Left lobe of liver (tissue), 2 donors: ENCODE data around the gene CCDC148. TPM values are rescaled to one million over a fixed set of nuclear protein-coding genes. Genes with fewer than 3 reads are reported as not detected.
A peak's percentile ranks its signal among the peaks of the same experiment; 100 is the strongest.

ENCODE experiments used
- ATAC-seq: fragments of 200-7000 bp; cut with Tn5 transposase; one replicate; pipeline ENCODE4 v1.9.1; 2020; ENCODE audit warnings: mild to moderate bottlenecking, moderate library complexity
- DNase-seq: peaks from one replicate; pipeline ENCODE4 v3.0.0-alpha.2; 2020; ENCODE audit warnings: low spot score
- total RNA-seq: library from RNA; stranded (reverse); gene quantifications from one replicate; pipeline ENCODE4 v1.2.1, GENCODE V29; 2021
- donor health status: DM: no; HTN: no; CAD: no; lungs with moderate emphysema.
- donor health status: DM: no; HTN: yes; CAD: no.

CCDC148 gene
- total RNA-seq, 1 donor from 2014 or later = 0.18 TPM

DNA sequence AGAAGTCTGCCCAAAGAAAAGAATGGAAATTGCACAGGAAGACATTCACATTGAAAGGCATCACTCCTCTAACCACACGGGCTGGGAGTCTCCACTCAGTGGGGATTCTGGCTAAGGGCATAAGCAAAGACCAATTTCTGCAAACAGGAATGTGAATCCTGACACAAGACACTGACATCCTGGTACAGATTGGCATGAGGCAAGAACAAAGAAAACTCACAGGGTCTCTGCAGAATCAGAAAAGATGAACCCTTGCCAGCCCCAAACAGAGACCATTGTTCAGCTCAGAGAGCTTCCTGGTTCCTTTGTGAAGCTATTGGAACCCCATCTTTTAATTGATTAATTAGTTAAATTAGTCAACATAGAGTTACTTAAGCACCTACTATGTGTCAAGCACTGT is 272.6 kb downstream of the CCDC148 start:
- no peak for DNase-seq
- ATAC-seq = no peak

DNA sequence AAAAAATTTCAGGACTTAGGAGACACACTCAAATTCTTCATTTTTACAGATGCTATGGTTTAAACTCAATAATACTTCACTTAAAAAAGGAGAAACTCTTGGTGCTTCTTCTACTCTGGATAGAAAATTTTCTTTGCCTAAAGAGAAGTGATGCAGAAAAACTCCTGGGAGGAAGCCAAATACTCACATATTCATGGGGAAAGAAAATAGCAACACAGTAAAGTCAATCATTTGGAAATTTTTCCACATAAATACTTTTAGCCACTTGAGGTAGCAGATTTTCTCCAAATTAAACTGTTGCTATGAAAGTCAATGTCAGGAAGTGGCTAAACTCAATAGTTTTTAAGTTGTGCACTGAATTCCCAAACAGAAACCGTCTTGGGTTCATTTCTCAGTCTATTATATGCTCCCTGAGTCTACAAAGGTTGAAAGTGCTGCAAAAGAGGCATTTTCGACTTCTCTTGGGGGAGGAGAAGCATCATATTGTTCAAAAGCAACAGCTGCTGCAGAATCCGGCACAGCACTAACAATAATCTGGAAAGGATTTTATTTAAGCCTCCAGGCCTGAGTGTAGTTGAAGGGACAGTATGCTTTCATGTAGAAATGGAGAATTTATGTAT is 273.8 kb downstream of the CCDC148 start:
- DNase-seq (no peak), ATAC-seq (no peak)

DNA sequence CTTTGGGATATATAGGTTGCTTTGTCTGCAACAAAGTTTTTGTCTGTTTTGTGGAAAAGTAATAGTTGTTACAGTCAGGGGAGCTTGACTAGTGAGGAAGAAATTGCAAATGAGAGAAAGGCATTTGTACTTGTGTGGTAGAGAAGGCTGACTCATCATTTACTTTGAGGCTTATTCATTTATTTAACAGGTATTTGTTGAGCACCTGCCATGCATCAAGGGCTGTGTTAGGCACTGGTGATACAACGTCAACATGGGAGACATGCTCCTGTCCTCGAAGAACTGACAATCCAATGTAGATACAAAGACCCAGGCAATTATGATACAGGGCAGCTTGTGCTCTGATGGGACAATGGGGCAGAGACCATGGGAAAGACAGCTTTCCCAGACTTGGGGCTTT is 275.4 kb downstream of the CCDC148 start:
- DNase-seq (no peak), ATAC-seq (no peak)

DNA sequence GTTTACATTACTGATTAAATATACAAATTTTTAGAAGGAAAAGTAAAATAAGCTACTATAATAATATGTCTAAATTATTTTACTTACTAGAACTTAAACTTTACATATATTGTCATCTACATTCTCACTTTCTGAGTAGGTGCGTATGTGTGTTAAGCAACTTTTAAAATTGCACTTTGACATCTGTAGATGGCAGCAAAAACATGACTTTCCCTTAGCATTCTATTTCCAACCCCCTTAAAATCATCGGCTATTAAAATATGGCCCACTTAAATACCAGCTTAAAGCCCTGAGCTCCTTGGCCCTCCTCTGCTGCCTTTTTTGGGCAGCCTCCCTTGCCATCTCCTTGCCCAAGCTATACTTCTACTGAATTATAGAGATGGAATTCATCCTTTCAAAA is 276.9 kb downstream of the CCDC148 start:
- ATAC-seq = peak; percentile 81
- no peak for DNase-seq

DNA sequence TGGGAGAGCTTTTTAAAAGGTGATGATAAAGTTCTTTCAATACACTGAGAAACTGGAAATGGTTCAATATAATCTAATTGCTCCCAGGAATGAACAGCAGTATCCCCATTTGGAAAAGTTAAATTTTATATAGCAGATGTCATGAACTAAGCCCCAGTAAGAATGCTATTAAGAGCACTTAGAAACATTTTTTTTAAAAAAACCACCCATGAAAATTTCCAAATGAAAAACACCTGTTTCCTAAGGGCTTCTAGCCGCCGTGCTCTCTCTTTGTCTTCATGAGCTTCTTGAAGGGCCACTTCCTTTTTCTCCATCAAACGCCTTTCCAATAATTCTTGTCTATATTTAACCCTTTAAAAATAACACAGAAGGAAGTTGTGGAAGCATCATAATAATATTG is 277.9 kb downstream of the CCDC148 start:
- ATAC-seq = no peak
- no peak for DNase-seq

DNA sequence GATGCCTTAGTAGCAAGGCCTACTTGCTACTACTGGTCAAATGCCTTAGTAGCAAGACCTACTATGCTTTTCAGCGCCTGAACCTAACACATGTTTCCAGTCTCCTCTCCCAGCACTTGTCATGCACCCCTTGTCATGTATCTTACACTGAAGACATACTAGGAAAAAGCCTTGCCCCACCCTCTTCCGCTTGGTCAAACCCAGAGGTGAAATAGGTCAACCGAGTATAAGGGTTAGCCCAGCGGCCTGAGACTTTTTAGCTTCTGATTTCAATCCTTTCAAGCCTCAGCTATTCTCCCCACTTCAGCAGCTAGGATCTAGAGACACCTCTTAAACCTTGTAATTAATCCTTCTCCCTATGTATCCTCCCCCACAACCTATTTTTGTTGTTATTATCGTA is 281.6 kb downstream of the CCDC148 start:
- DNase-seq (no peak), ATAC-seq (no peak)

DNA sequence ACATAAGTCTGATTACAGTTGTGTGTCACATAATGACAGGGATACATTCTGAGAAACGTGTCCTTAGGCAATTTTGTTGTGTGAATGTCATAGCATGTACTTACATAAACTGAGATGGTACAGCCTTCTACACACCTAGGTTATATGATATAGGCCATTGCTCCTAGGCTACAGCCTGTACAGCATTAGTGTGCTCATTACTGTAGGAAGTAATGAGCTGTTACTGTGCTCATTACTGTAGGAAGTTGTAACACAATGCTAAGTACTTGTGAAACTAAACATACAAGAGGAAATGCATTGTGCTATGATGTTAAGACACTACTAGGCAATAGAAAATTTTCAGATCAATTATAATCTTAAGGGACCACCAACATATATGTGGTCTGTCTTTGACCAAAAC is 282.1 kb downstream of the CCDC148 start:
- no peak for DNase-seq
- no peak for ATAC-seq

DNA sequence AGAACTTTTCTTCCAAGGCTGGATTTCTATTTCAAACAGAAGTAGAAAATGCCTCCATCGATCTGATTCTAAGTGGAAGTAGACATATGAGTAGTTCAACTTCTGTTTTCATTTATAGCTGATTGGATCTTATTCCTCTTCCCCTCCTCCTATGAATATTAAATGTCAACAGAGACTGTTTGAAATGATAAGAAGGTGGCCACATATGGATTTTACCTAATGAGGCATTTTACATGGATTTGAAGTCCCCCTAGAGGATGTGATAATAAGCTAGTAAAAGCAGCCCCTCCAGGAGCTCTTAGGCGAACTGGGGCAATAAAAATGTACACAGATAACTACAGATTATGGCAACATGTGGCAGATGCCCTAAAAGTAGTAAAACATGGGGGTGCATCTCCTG is 283.8 kb downstream of the CCDC148 start:
- no peak for ATAC-seq

DNA sequence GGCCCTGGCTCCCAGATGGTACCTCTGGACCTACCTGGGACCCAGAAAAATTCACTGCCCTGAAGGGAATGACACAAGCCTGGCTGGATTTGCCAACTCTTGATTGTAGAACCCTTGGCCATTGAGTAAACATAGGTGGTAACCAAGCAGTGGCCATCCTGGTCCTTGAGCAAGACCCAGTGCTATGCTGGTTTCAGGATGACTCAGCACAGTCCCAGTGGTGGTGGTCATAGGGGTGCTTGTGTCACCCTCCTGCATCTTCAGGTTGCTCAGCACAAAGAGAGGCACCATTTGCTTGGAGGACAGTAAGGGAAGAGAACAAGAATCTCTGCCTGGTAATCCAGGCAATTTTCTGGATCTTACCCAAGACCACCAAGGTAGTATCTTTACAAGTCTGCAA is 302.0 kb downstream of the CCDC148 start:
- ATAC-seq (no peak), DNase-seq (no peak)

More for the DNA sequence above, 283.8 kb downstream of the CCDC148 start:
- no peak for DNase-seq

DNA sequence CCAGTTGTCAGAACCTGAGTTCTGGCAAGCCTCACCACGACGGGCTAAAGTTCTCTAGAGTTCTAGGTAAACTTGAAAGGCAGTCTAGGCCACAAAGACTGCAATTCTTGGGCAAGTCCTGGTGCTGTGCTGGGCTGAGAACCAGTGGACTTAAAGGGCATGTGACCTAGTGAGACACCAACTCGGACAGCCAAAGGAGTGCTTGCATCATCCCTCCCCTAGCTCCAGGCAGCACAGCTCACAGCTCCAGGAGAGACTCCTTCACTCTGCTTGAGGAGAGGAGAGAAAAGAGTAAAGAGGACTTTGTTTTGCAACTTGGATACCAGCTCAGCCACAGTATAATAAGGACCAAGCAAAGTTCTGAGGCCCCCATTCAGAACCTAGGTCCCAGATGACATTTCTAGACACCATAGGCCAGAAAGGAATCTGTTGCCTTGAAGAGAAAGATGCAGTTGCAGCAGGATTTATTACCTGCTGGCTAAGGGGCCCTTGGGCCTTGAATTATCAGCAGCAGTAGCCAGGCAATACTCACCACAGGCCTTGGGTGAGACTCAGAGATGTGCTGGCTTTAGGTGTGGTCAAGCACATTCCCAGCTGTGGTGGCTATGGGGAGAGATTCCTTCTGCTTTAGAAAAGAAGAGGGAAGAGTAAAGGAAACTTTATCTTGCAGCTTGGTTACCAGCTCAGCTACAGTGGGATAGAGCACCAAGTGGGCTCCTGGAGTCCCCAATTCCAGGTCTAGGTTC is 303.1 kb downstream of the CCDC148 start:
- ATAC-seq = no peak

DNA sequence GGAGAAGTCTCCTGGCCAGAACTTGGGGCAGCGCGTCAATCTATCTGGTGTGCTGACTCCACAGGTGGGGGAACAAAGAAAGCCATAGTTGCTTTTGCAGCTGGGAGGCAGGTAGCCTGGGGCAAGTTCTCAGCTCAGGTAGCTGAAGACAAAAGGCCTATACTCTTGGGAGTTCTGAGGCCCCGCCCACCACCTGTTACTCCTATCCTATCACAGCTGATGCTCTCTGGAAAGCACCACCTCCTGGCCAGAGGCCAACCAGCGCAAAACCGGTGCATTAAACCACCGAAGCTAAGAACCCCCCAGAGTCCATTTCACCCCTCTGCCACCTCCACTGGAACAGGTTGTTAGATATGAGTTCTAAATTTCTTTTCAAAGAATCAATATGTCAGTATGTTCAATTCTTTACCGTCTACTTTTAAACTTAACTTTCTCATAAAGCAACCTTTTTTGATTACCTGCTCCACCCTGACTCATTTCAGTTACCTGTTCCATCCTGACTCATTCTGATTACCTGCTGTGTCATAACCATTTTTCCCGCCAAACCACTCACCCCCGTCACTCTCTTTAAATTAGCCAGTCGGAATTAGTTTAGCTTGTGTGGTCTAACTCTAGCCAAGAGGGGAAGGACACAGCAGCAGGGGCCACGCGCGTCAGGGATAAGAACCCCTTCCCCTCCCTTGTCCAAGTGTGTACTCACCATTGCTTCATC is 311.5 kb downstream of the CCDC148 start:
- ATAC-seq (no peak), DNase-seq (no peak)

More for the DNA sequence above, 303.1 kb downstream of the CCDC148 start:
- DNase-seq = no peak

DNA sequence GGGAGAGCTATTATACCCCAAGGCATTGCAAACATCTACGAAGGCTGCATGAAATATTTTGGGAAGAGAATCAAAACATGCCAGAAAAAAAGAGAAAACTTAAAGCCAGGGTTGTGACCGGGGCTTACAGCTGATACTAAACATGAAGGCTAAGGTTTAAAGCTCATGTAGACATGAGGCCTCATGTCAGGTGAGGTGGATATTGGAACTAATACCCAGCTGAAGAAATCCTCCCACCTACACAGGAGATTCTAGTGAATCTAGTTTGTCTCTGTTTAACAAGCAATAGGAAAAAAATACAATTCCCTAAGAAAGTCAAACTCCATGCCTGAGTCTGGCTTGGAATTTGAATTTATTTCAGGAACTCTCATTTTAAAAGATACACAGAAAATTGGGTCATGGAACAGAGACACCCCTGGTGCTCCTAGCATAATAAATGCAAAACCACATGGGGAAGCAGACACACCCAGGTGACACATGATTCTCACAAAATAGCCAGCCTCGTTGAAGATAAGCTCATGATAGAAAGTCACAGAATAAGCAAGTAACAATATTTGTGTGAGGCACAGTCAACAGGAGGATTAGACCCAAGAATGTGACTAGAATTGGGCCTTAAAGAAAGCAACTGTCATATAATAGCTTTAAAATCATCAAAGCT is 312.7 kb downstream of the CCDC148 start:
- DNase-seq (no peak), ATAC-seq (no peak)

DNA sequence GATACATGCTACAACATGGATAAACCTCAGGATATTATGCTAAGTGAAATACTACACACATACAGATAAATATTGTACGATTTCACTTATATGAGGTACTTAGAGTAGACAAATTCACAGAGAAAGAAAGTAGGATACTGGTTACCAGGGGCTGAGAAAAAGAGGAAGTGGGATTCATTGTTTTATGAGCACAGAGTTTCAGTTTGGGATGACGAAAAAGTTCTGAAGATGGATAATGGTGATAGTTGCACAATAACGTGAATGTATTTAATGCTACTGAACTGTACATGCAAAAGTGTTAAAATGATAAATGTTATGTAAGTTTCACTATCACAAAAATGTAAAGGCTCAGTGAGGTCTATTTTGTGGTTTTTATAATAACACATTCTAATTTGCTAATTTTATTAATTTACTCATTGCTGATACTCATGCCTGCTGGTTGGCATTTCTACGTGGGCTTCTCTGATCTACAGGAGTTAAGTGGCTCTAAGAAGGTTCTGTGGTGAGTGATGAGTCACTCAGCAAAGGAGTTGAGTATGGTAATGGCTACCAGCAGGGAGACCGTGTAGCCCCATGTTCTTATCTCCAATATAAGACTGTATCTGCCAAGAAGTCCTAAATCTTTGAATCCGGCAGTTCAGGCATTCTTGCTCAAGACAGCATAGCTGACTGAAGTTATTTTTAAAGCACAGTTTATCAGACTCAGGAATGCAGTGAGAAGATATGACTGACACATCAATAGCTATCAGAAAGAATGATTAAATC is 313.8 kb downstream of the CCDC148 start:
- no peak for DNase-seq
- ATAC-seq = no peak

DNA sequence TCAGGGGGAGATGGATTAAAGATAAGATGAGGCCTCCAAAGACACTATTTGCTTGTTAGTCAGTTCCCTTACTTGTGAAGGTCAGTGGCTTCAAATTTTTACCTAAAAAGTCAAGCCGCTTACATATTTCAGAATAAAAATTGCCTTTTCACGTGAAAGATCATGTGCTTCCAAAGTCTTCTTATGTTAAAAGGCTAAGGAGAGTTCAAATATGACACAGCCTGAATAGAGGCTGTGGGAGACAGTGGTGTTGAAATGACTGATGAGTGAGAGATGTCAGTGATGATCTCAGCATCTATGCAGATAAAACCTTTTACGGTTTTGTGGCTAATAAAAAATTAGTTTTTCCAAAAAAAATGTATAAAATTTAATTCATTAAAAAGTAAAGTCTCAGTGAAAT is 314.4 kb downstream of the CCDC148 start:
- DNase-seq = no peak
- ATAC-seq = no peak

DNA sequence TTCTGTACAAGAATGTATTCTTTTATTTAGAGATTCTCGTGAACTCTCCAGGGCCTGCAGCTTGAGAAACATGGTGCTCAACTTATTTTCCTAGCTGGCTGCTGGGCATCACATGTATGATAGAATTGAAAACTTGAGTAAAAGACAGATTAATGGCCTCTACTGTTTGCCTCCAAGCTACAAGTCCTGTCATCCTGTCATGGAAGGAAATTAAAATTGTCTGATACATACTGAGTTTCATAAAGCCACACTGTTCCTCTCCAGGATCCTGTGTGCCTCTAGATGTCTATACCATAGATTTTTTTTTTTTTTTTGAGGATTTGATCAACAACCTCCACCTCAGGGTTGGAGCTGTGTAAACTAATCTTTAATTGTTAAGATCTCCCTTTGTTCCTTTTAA is 316.4 kb downstream of the CCDC148 start:
- no peak for ATAC-seq

DNA sequence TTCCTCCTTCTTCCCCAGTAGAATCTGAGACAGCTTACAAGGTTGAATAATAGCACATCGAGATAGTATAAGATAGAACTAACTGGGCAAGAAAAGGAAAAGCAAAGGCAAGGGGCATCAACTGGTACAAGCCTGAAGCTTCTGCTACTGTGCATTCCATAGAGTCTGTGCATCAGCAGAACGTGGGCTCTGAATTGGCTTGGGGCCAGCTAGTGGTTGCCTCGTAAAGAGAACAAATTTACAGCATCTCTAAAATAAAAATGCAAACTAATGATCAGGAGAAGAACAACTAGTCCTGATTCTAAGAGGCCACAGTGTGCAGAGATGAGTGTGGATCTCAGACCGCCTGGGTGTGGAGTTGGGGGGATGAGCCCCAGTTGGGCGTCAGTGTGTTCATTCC is 318.3 kb downstream of the CCDC148 start:
- no peak for ATAC-seq
- DNase-seq = no peak

More for the DNA sequence above, 316.4 kb downstream of the CCDC148 start:
- DNase-seq = no peak

DNA sequence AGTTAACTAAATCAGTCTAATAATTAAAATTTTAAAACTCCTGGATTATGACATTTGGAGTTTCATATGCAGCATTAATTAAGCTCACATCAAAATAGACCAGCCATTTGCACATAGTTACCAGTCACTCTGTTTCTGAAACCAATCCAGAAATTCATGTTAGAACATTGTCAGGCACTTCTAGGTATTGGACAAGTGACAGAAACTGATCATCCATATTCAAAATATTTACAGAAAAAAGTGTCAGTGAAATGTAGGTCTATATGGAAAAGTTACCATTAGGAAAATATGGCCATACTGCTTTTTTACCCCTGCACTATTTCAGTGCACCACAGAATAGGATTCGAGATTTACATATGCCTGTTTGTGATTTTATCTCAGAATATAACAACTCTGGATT is 321.5 kb downstream of the CCDC148 start:
- ATAC-seq = no peak
- DNase-seq = no peak

DNA sequence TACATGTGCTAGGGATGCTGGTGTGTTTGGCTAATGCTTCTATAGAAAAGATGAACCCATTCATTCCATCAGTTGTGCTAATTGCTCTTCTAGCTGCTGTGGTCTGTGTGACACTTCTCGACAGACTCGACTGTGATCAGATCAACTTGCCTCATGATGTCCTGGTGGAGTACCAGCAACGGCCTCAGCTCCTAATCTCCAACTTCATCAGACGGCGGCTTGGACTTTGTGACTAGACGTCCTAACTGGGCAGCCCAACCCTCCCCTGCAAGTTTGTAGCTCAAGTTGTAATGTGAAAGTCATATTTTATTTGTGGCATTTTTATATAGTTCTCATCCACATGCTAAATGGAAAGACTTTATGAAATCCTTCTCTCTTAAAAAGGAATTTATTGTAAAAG is 321.9 kb downstream of the CCDC148 start:
- peak; percentile 32 for ATAC-seq
- DNase-seq = no peak

DNA sequence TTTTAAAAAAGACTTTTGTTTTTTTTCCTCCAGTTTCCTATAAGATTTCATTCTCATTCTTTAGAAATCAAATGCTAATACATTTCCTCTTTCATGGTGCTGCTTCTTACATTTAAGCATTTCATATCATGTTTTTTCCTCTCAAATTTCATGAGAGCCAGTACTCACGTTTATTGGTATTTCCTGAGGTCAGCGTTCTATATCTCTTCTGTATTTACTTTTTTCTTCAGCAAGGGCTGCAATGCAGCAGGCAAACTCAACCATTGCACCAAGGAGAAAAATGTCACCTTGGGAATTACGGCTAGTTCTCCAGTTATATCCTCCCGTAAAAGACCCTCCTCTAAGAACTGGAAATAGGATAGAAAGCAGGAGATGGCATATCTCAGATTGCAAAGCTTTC is 322.5 kb downstream of the CCDC148 start:
- DNase-seq = no peak
- ATAC-seq = no peak

DNA sequence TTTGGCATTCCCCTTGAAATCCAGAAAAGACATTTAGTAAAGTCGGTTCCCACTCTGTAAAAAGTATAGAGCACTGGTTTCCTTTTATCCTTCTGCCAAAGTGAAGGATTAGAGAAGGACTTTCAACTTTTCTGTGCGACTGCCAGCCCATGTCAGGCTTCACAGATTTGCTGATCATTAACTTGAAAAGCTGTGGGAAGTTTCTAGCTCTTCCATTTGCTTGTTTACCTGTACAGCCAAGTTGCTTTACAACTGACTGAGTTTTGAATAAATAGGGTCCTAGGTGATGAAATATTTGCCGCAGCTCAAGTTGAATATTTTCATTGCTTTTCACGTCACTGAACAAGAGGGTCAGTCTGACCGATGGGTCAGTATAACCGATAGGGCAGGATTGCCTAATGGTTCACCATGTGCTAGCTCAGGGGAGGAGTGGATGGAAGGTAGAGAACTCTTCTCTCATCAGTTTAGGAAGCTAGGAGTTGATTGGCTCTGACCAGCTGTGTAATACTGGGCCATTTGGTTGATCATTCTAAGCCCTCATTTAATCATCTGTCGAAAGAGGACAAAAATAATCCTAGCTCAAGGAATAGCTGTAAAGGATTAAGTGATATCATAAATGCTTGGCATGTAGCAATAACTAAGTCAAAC is 324.5 kb downstream of the CCDC148 start:
- ATAC-seq (peak; percentile 72), DNase-seq (peak; percentile 91)
